RWPE1 (cell line): Measurements from ENCODE around the gene HPRT1.

ENCODE experiments used
- CTCF ChIA-PET: fragments of 350-600 bp; sonication (Branson Sonifier 250); formaldehyde crosslinking; extraction: SDS; loops from one replicate; lab custom pipeline; 2021; lab: Yijun Ruan, JAX
- POLR2A ChIA-PET: fragments of 400-600 bp; formaldehyde crosslinking; extraction: SDS; loops from one replicate; lab custom pipeline; 2020; ENCODE audit warnings: antibody characterized with exemption; ENCODE audit not compliant: low non-redundant PET; lab: Yijun Ruan, JAX
- DNase-seq: peaks from one replicate; pipeline ENCODE4 v3.0.0; 2012; ENCODE audit warnings: low spot score
- H3K27ac ChIP-seq: fragments of 450-650 bp; 2 replicates; pipeline ENCODE4 v1.5.1; 2017
- CTCF ChIP-seq: fragments of 450-650 bp; conservative IDR thresholded peaks from 2 replicates; pipeline ENCODE4 v1.5.1; 2017; ENCODE audit warnings: low read depth, mild to moderate bottlenecking

The HPRT1 gene

GRCh38 chrX:134431894-134432293 lies 28.1 kb upstream of the HPRT1 start:
- CTCF ChIA-PET = no interaction called here
- POLR2A ChIA-PET = no interaction called here
- TF ChIP-seq CTCF = no peak
- peak overlapping the region; percentile 60; the same call in 1 of the 2 replicates for H3K27ac ChIP-seq
- peak; percentile 25 for DNase-seq

GRCh38 chrX:134435894-134436293 lies 24.1 kb upstream of the HPRT1 start:
- CTCF ChIA-PET = interaction anchor here (0.6 kb wide), 2 partner anchors 22 to 1546 kb away, joined by 3 read pairs; no protein-coding TSS in a partner anchor
- no peak for DNase-seq
- H3K27ac ChIP-seq = no peak overlapping the region
- no peak for TF ChIP-seq CTCF
- POLR2A ChIA-PET = no interaction called here

- DNase-seq = no peak
- no peak for TF ChIP-seq CTCF
- CTCF ChIA-PET = no interaction called here
- H3K27ac ChIP-seq = no peak overlapping the region
- POLR2A ChIA-PET = no interaction called here
These were observed 16.9 kb upstream of the HPRT1 start for GRCh38 chrX:134443020-134443419.

GRCh38 chrX:134443461-134443860 lies 16.5 kb upstream of the HPRT1 start:
- POLR2A ChIA-PET = no interaction called here
- CTCF ChIA-PET = no interaction called here
- no peak for DNase-seq
- TF ChIP-seq CTCF = no peak
- H3K27ac ChIP-seq = no peak overlapping the region

- TF ChIP-seq CTCF = no peak
- ChIA-PET CTCF (interaction anchor here (0.8 kb wide), 1 partner anchor 28 kb away, joined by 3 read pairs; no protein-coding TSS in a partner anchor), POLR2A (no interaction called here)
- no peak overlapping the region for H3K27ac ChIP-seq
- no peak for DNase-seq
These were observed 15.3 kb upstream of the HPRT1 start for GRCh38 chrX:134444681-134445080.

GRCh38 chrX:134452596-134452995 lies 7.4 kb upstream of the HPRT1 start:
- DNase-seq = no peak
- H3K27ac ChIP-seq = no peak overlapping the region
- CTCF ChIA-PET = no interaction called here
- TF ChIP-seq CTCF = no peak
- POLR2A ChIA-PET = no interaction called here
